OCI-LY3 (cell line): Measurements from ENCODE around the gene GMIP.

ENCODE experiments used
- EZH2phosphoT487 ChIP-seq: fragments of 200-600 bp; shearing (Covaris generic); IDR thresholded peaks from 2 replicates; pipeline ENCODE4 v1.6.1; 2018; ENCODE audit warnings: antibody characterized with exemption, mixed run types, low read depth
- TF ChIP-seq, protein P1 (sequence below): fragments of 200-600, 300-600 bp; sonication (generic); IDR thresholded peaks from 2 replicates; pipeline ENCODE4 v1.5.1; 2014; ENCODE audit warnings: antibody characterized with exemption, low read length, low read depth

DNA sequence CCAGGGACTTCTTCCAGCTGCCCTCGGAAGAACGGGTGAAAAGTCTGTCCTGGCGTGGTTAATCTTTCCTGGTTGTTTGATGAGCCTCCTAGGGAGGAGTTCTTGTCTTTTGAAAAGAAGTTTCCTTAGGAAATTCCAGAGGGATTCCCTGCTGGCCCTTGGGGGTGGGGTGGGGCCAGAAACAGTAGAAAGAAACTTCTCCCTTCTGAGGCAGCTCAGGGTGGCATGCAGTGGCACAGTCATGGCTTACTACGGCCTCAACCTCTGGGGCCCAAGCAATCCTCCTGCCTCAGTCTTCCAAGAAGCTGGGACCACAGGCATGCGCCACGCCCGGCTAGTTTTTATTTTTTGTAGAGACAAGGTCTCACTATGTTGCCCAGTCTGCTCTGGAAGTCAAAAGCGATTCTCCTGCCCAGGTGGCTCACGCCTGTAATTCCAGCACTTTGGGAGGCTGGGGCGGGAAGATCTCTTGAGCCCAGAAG, 26.7 kb upstream of the GMIP start:
- TF ChIP-seq, protein P1, sequence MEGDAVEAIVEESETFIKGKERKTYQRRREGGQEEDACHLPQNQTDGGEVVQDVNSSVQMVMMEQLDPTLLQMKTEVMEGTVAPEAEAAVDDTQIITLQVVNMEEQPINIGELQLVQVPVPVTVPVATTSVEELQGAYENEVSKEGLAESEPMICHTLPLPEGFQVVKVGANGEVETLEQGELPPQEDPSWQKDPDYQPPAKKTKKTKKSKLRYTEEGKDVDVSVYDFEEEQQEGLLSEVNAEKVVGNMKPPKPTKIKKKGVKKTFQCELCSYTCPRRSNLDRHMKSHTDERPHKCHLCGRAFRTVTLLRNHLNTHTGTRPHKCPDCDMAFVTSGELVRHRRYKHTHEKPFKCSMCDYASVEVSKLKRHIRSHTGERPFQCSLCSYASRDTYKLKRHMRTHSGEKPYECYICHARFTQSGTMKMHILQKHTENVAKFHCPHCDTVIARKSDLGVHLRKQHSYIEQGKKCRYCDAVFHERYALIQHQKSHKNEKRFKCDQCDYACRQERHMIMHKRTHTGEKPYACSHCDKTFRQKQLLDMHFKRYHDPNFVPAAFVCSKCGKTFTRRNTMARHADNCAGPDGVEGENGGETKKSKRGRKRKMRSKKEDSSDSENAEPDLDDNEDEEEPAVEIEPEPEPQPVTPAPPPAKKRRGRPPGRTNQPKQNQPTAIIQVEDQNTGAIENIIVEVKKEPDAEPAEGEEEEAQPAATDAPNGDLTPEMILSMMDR: no peak
- no peak for TF ChIP-seq EZH2phosphoT487
